NK-92 treated with Interleukin-12 subunit alpha and Interleukin-12 subunit beta, amount 100 ng/mL, for 24 hours (cell line): ENCODE measurements around the gene TRMT2A.

Experiments
- DNase-seq: peaks from one replicate; lab custom pipeline; 2025; lab: John Stamatoyannopoulos, UW

The TRMT2A gene

GRCh38 chr22:20149257-20150250 is 32.5 kb upstream of the TRMT2A start:
- DNase-seq, result no peak

DNA sequence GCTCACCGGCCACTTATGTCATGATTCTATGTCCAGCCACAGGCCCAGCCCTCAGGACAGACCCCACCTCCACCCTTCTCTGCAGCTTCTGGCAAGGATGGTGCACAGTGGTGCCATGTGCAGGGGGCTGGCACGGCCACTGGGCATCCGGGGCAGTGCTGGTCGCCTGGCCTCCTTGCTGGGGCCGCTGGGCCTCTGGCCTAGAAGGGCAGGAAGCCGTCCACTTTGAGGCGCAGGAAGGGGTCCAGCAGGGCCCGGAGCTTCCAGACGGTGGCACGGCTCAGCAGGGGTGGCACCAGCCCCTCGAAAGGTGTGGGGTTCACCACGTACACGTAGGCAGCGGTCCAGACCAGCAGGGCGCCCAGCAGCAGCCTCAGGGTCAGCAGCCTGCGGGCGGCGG is 31.4 kb upstream of the TRMT2A start:
- DNase-seq, result no peak

DNA sequence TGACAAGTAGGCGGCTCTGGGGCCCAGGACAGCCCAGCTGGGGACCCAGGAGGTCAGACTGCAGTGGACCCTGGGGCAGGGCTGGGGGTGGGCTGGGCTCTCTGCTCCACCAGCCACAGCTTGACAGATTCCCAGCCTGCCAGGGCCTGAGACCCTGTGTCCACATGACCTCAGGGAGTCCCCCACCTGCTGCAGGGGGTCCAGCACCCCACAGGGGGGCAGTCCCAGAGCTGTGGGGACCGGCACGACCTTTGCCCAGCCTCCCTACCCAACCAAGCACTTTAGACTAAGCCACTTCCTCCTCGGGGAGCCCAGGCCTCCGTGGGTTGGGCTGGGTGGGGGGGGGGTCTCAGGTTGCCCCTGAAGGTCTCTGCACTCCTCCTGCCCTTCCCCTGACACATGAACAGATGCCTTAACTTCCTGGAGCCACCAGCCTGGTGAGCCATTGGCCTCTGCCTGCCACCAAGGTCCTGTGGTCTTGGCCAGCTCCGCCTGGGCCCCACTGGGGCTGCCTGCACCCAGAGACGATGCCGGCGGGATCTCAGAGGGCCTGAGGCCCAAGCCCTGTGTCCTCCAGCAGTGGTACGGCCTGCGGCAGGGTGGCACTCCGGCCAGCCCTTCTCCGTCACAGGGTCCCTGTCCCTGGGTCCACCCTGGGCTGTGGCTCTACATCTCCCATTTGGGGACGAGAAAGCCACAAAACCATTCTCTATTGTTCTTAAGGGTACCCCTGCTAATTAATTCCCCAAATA is 30.4 kb upstream of the TRMT2A start:
- DNase-seq, result no peak

GRCh38 chr22:20146777-20147176 is 29.8 kb upstream of the TRMT2A start:
- DNase-seq, result no peak

DNA sequence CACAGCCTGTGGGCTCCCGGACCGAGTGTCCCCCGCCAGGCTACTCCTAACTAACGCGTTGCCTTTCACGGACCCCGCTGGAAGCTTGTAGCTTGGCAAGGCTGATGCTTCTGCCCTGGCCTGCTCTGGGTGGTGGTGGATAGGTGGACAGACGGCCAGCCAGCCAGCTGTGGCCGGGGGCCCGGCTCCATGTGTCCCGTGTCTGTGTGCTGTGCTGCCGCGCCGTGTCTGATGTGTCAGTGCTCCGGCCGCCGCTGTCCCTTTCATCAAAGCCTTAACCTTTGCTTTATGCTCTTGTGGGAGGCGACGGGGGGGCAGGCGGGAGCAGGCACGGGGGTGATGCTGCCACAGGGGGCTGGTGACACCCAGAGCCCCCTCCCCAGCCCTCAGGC is 28.8 kb upstream of the TRMT2A start:
- DNase-seq, result no peak

DNA sequence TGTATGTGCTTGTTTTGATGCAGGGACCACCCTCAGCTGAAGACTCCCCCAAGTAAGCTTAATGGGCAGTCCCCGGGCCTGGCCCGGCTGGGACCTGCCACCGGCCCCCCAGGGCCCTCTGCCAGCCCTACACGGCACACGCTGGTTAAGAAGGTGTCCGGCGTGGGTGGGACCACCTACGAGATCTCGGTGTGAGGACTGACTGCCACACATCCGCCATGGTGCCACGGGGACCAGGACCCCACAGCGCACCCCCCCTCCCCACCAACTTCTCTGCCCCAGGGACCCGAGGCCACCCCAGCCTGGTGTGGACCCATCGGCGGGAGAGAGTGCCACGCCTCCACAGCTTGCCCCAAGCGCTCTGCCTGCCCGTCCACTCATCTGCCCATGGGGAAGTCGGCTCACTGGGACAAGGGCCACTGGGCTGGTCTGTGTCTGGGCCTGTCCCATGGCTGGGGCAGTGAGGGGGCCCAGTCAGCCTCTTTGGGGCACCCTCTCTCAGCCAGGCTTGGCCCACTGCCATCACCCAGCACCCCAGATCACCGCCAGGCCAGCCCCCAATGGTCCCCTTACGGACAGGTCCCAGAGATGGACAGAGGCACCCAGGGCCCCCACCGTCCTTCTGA is 28.3 kb upstream of the TRMT2A start:
- no peak for DNase-seq

- no peak for DNase-seq
These were observed 27.0 kb upstream of the TRMT2A start for GRCh38 chr22:20143883-20144665.

GRCh38 chr22:20142711-20143621 is 25.9 kb upstream of the TRMT2A start:
- DNase-seq, result no peak

GRCh38 chr22:20141186-20142077 is 24.4 kb upstream of the TRMT2A start:
- DNase-seq, result no peak

DNA sequence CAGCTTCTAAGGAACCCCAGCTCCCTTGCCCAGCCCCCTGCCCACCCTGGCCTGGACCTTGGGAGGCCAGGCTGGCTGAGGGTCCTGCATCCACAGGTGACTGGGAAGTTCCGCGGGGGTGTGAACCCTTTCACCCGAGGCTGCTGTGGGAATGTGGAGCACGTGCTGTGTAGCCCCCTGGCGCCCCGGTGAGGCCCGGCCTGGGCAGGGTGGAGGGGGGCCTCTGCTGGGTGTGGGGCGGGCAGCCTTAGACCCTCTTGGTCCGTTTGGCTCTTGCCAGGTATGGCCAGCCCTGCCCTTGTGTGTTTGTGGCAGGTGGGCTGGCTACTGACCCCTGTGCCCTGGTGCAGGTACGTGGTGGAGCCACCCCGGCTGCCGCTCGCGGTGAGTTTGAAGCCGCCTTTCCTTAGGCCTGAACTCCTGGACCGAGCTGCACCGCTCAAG is 23.5 kb upstream of the TRMT2A start:
- DNase-seq, result no peak

DNA sequence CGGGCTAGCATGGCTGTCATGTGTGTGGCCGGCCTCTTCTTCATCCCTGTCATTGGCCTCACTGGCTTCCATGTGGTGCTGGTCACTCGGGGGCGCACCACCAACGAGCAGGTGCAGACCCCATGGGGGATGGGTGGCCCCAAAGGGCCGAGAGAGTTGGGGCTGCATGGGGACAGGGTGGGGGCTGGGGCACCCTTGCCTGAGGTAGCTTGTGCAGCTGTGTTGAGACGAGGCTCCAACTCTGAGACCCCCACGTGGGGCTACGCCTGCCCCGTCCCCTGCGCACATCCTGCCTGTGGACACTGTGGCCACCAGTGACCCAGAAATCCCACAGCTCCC is 23.1 kb upstream of the TRMT2A start:
- no peak for DNase-seq

DNA sequence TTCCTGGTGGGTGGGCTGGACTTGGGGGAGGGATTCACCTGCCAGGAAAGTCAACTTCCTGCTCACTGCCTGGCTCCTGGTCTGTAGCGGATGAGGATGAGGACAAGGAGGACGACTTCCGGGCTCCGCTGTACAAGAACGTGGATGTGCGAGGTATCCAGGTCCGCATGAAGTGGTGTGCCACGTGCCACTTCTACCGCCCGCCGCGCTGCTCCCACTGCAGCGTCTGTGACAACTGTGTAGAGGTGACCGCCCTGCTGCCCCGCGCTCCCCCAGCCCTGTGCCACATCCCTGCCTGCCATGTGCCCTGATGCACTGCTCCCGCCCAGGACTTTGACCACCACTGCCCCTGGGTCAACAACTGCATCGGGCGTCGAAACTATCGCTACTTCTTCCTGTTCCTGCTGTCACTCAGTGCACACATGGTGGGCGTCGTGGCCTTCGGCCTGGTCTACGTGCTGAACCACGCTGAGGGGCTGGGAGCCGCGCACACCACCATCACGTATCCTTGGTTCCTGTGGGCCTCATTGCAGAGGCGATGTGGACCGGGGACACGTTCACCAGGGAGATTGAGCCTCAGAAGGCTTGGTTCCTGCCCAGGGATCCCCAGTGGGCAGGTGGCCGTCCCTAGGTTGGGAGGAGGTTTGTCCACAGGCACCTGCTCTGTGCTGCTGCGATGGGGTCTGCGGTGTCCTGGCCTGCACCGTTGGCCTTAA is 22.5 kb upstream of the TRMT2A start:
- DNase-seq, result no peak

GRCh38 chr22:20138868-20139267 is 21.8 kb upstream of the TRMT2A start:
- DNase-seq, result no peak

- DNase-seq, result no peak
These were observed 21.4 kb upstream of the TRMT2A start for GRCh38 chr22:20138417-20138738.

DNA sequence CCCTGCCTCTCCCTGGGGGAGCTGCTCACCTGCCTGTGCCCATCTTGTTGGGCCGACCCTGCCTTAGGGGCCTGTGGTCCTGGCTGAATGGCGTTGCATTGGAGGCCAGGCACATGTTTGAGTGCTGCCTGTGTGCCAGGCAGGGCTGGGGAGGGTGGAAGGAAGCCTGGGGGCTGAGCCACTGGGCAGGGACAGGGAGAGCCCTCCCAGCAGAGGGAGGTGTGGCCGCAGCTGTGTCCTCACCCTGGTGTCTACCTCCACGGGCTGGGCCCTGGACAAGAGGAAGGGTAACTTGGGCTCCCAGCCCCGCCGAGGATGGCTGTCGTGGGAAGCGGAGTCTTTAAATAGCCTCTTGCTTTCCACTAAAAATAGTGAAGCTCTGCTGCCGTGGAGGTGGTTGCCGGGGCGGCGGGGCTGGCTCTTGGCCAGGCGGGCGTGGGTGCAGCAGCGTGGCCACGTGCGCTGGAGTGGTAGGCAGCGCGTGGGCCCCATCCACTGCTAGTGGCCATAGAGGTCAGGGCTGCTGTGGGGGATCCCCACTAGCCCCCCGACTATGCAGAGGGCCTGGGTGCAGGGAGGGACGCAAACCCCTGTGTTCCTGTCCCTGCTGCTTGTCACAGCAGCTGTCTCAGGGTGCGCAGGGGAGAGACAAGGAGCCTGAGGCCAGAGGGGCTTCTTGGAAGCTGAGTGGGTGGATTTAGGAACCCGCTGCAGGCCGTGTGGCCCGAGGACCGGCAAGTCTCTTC is 20.8 kb upstream of the TRMT2A start:
- no peak for DNase-seq

DNA sequence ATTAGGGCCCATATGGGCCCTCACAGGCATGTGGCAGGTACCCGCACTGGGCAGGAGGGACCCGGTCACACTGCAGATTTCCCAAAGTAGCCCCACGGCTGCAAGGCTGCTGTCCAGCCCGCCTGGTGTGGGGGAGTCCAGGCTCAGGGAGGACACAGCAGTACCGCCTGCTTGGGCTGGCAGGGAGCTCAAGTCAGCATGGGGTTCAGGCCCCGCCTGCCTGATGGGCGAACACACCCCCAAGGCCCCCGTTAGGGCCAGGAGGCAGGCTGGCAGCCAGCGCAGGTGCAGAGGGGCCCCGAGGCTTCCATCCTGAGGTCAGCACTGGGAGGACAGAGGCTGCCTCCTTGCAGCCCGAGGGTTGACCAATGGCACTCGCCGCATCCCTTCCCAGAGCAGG is 20.1 kb upstream of the TRMT2A start:
- no peak for DNase-seq

DNA sequence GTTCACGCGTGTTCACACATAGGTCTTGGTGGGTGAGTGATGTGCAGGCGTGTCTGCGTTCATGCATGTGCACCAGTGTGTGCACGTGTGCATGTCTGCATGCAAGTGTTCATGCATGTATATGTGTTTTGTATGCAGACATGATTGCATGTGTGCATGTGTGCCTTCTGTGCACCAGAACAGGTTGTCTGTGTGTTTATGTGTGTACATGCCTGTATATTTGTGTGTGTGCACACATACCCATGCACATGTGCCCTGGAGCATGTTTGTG is 19.5 kb upstream of the TRMT2A start:
- DNase-seq, result no peak

- DNase-seq, result no peak
These were observed 19.0 kb upstream of the TRMT2A start for GRCh38 chr22:20135806-20136602.
